ENCODE data around the gene LIM2. TPM values are rescaled to one million over a fixed set of nuclear protein-coding genes. Genes with fewer than 3 reads are reported as not detected.

The LIM2 gene
- total RNA-seq, 4 donors from 2014 or later: not detected

DNA sequence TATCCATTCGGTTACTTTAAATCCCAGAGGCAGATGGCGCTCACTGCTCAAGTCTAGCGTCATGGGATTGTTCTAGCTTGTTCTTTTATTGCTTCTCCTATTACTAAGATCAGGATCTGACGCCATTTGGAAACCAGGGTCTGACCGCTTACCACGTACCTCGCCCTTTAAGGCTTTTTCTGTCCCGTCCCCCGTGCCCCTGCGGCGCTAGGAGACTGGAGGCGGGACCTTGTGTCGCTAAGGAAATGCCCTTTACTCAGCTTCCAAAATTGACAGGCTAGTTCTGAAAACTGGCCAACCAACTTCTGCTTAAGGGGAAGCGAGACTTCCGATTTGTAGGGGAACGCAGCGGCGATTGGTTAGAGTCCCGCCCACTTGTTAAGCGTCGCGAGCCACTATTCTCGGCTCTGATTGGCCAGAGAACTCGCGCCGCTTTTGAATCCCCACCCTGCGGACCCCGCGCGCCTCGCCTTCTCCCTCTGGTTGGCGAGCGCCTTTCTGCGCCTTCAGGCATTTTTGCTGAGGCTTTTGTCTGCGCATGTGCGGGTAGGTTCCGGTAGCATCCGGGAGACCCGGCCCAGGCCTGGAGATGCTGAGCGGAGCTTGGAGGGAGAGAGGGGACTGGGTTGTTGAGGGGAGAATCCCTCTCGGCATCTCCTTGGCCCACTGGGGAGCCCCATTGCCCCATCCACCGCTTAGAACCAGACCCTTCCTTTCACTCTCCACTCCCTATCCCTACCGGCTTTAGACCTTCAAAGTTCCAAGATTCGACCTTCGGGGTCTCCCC is 6.5 kb upstream of the LIM2 start:
- H3K9me3 ChIP-seq: no peaks in the 10 kb centered on the region
- H3K4me3 ChIP-seq: peak overlapping the region; percentile 30 to 37
- DNase-seq: peak; percentile 88 to 95
- no peaks in the 10 kb centered on the region for H3K4me1 ChIP-seq
- H3K36me3 ChIP-seq: no peaks in the 10 kb centered on the region
- intact Hi-C loops (cut with DNase I; ENCODE audit: low total_unique reads): no loop called here
- TF ChIP-seq, protein P1, sequence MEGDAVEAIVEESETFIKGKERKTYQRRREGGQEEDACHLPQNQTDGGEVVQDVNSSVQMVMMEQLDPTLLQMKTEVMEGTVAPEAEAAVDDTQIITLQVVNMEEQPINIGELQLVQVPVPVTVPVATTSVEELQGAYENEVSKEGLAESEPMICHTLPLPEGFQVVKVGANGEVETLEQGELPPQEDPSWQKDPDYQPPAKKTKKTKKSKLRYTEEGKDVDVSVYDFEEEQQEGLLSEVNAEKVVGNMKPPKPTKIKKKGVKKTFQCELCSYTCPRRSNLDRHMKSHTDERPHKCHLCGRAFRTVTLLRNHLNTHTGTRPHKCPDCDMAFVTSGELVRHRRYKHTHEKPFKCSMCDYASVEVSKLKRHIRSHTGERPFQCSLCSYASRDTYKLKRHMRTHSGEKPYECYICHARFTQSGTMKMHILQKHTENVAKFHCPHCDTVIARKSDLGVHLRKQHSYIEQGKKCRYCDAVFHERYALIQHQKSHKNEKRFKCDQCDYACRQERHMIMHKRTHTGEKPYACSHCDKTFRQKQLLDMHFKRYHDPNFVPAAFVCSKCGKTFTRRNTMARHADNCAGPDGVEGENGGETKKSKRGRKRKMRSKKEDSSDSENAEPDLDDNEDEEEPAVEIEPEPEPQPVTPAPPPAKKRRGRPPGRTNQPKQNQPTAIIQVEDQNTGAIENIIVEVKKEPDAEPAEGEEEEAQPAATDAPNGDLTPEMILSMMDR (IDR thresholded peaks at IDR 0.05): no peak
- no peak for TF ChIP-seq POLR2A (IDR thresholded peaks at IDR 0.05)
- peak overlapping the region; percentile 70 to 75 for H3K27ac ChIP-seq
- H3K27me3 ChIP-seq: no peaks in the 10 kb centered on the region

DNA sequence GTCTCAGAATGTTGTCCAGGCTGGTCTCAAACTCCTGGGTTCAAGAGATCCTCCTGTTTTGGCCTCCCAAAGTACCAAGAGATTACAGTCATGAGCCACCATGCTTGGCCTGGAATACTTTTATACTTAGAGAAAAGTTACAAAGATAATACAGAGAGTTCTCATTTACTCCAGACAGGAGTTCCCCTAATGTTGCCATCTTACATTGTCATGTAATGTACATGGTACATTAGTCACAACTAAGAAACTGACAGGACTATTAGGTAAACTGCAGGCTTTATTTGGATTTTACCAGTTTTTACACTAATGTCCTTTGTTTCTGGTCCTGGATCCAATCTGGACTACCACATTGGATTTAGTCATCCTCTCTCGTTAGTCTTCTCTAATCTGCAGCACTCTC is 4.9 kb upstream of the LIM2 start:
- H3K27ac ChIP-seq: no peak overlapping the region
- no peaks in the 10 kb centered on the region for H3K36me3 ChIP-seq
- intact Hi-C loops (cut with DNase I; ENCODE audit: low total_unique reads): no loop called here
- TF ChIP-seq, protein P1 (IDR thresholded peaks at IDR 0.05): no peak
- no peak for TF ChIP-seq POLR2A (IDR thresholded peaks at IDR 0.05)
- H3K4me3 ChIP-seq: no peak overlapping the region
- no peak for DNase-seq
- no peaks in the 10 kb centered on the region for H3K9me3 ChIP-seq
- no peaks in the 10 kb centered on the region for H3K4me1 ChIP-seq
- H3K27me3 ChIP-seq: no peaks in the 10 kb centered on the region

DNA sequence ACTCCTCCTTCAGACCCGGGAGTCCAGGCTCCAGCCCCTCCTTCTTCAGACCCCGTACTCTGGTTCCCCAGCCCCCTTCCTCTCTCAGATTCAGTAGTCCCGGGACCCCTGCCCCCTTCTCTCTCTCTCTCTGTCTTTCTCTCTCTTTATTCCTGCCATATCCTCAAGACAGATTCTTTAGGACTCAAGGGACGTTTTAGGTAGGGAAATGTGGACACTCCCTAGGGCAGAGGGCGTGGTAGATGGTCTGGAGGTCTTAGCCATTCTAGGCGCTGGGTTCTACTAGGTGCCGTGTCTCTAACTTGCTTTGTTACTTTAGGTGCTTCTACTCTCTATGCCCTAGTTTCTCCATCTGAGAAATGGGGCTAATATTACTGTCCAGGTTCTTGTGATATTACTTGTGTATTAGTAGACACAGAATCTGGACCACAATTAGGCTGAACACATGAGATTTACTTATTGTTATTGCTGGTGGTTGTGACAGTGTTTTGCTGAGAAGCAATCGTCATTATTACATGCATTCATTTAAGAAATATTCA is 3.4 kb upstream of the LIM2 start:
- Histone ChIP-seq H3K27me3 (no peaks in the 10 kb centered on the region), H3K4me1 (no peaks in the 10 kb centered on the region), H3K36me3 (no peaks in the 10 kb centered on the region), H3K9me3 (no peaks in the 10 kb centered on the region), H3K4me3 (no peak overlapping the region), H3K27ac (no peak overlapping the region)
- intact Hi-C loops (cut with DNase I; ENCODE audit: low total_unique reads): no loop called here
- TF ChIP-seq POLR2A (IDR thresholded peaks at IDR 0.05): no peak
- TF ChIP-seq, protein P1 (IDR thresholded peaks at IDR 0.05): no peak
- no peak for DNase-seq

DNA sequence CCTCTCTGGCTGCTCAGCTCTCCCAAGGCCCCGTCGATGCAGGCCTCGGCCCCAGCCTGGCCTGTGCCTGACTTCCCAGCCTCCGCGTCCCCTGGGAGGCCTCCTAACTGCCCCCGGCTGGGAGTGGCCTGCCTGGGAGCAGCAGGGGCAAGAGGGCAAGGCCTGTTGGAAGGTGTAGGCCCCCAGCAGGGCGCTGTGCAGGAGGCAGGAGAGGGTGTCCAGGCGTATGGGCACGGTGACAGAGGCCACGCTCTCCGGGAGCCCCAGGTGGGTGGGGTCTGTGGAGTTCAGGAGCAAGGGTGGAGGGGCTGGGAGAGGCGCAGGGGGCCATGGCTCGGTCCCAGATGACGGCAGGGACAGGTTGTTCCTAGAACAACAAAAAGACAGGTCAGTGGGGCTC is 1.4 kb upstream of the LIM2 start:
- no peak overlapping the region for H3K4me3 ChIP-seq
- no peak overlapping the region for H3K27ac ChIP-seq
- no peaks in the 10 kb centered on the region for H3K9me3 ChIP-seq
- no peaks in the 10 kb centered on the region for H3K36me3 ChIP-seq
- no peaks in the 10 kb centered on the region for H3K4me1 ChIP-seq
- intact Hi-C loops (cut with DNase I; ENCODE audit: low total_unique reads): no loop called here
- H3K27me3 ChIP-seq: no peaks in the 10 kb centered on the region
- no peak for TF ChIP-seq POLR2A (IDR thresholded peaks at IDR 0.05)
- TF ChIP-seq, protein P1 (IDR thresholded peaks at IDR 0.05): no peak
- no peak for DNase-seq

DNA sequence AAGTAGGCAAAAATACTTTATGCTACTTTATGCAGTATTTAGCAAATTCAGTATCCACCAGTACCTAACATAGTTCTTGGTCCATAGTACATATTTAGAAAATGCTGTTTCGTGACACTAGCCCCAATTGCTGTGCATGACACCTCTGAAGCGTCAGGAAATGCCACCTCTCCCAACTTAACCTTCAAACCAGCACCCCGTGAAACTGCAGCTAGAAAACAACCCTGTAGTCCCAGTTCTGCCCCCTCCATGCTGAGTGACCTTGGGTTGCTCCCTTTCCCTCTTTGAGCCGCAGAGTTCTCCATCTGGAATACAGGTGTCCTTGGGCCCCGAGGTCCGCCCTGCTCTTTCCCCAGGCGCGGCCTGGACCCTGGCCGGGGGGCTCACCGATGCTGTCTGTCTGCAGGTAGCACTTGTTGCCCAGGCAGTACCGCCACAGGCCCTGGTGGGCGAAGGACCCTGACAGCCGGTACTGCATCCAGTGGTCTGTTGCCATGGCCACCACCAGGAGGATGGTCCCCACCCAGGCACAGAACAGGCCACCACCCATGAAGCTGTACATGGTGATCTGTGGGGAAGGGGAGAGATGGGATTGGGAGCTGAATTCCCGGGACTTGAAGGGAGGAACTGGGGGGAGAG is 773 bp downstream of the LIM2 start:
- Histone ChIP-seq H3K9me3 (no peaks in the 10 kb centered on the region), H3K27me3 (no peaks in the 10 kb centered on the region), H3K36me3 (no peaks in the 10 kb centered on the region), H3K4me1 (no peaks in the 10 kb centered on the region), H3K4me3 (no peak overlapping the region), H3K27ac (no peak overlapping the region)
- intact Hi-C loops (cut with DNase I; ENCODE audit: low total_unique reads): no loop called here
- no peak for TF ChIP-seq POLR2A (IDR thresholded peaks at IDR 0.05)
- TF ChIP-seq, protein P1 (IDR thresholded peaks at IDR 0.05): no peak
- no peak for DNase-seq

Data from uterus (tissue), 4 donors.